Measurements from ENCODE around the gene CCDC102B. TPM values are rescaled to one million over a fixed set of nuclear protein-coding genes. Genes with fewer than 3 reads are reported as not detected.

The CCDC102B gene
- total and polyA plus RNA-seq, 2 of the 8 experiments (the other 6 are each of a cell fraction or from before 2014, with no cell fraction given) = 0.80 to 1.1 TPM

DNA sequence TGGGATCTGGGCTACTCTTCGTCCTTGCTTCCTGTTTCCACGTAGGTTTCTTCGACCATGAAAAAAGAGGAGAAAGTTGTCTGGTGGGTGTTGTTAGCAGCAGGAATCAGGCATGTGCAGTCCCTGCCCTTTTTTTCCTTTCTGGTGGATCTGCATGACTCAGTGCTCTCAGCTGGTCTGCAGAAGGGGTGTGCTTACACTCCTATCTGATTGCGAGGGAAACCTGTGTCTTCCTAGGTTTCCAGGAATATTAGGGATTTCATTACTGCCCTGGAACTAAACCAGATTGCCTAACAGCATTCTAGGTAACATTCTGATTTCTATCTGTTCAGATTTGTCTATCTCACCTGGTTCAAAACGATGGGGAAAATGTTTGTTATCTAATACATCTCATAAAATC, 174.3 kb downstream of the CCDC102B start (continued):
- TF ChIP-seq, protein P1, sequence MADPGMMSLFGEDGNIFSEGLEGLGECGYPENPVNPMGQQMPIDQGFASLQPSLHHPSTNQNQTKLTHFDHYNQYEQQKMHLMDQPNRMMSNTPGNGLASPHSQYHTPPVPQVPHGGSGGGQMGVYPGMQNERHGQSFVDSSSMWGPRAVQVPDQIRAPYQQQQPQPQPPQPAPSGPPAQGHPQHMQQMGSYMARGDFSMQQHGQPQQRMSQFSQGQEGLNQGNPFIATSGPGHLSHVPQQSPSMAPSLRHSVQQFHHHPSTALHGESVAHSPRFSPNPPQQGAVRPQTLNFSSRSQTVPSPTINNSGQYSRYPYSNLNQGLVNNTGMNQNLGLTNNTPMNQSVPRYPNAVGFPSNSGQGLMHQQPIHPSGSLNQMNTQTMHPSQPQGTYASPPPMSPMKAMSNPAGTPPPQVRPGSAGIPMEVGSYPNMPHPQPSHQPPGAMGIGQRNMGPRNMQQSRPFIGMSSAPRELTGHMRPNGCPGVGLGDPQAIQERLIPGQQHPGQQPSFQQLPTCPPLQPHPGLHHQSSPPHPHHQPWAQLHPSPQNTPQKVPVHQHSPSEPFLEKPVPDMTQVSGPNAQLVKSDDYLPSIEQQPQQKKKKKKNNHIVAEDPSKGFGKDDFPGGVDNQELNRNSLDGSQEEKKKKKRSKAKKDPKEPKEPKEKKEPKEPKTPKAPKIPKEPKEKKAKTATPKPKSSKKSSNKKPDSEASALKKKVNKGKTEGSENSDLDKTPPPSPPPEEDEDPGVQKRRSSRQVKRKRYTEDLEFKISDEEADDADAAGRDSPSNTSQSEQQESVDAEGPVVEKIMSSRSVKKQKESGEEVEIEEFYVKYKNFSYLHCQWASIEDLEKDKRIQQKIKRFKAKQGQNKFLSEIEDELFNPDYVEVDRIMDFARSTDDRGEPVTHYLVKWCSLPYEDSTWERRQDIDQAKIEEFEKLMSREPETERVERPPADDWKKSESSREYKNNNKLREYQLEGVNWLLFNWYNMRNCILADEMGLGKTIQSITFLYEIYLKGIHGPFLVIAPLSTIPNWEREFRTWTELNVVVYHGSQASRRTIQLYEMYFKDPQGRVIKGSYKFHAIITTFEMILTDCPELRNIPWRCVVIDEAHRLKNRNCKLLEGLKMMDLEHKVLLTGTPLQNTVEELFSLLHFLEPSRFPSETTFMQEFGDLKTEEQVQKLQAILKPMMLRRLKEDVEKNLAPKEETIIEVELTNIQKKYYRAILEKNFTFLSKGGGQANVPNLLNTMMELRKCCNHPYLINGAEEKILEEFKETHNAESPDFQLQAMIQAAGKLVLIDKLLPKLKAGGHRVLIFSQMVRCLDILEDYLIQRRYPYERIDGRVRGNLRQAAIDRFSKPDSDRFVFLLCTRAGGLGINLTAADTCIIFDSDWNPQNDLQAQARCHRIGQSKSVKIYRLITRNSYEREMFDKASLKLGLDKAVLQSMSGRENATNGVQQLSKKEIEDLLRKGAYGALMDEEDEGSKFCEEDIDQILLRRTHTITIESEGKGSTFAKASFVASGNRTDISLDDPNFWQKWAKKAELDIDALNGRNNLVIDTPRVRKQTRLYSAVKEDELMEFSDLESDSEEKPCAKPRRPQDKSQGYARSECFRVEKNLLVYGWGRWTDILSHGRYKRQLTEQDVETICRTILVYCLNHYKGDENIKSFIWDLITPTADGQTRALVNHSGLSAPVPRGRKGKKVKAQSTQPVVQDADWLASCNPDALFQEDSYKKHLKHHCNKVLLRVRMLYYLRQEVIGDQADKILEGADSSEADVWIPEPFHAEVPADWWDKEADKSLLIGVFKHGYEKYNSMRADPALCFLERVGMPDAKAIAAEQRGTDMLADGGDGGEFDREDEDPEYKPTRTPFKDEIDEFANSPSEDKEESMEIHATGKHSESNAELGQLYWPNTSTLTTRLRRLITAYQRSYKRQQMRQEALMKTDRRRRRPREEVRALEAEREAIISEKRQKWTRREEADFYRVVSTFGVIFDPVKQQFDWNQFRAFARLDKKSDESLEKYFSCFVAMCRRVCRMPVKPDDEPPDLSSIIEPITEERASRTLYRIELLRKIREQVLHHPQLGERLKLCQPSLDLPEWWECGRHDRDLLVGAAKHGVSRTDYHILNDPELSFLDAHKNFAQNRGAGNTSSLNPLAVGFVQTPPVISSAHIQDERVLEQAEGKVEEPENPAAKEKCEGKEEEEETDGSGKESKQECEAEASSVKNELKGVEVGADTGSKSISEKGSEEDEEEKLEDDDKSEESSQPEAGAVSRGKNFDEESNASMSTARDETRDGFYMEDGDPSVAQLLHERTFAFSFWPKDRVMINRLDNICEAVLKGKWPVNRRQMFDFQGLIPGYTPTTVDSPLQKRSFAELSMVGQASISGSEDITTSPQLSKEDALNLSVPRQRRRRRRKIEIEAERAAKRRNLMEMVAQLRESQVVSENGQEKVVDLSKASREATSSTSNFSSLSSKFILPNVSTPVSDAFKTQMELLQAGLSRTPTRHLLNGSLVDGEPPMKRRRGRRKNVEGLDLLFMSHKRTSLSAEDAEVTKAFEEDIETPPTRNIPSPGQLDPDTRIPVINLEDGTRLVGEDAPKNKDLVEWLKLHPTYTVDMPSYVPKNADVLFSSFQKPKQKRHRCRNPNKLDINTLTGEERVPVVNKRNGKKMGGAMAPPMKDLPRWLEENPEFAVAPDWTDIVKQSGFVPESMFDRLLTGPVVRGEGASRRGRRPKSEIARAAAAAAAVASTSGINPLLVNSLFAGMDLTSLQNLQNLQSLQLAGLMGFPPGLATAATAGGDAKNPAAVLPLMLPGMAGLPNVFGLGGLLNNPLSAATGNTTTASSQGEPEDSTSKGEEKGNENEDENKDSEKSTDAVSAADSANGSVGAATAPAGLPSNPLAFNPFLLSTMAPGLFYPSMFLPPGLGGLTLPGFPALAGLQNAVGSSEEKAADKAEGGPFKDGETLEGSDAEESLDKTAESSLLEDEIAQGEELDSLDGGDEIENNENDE (IDR thresholded peaks at IDR 0.05; ENCODE audit: insufficient replicate concordance, low read length) = no peak
- TF ChIP-seq TAF7 (optimal IDR thresholded peaks at IDR 0.05; ENCODE audit: borderline replicate concordance, low read depth, low read length) = no peak
- no peak for TF ChIP-seq CHD2 (IDR thresholded peaks at IDR 0.05; ENCODE audit: low read length)
- no peak for TF ChIP-seq GTF2F1 (IDR thresholded peaks at IDR 0.05; ENCODE audit: borderline replicate concordance, low read depth, low read length)
- TF ChIP-seq FOSL1 (IDR thresholded peaks at IDR 0.05; ENCODE audit: insufficient read depth, low read depth, low read length) = no peak
- TF ChIP-seq NANOG (IDR thresholded peaks at IDR 0.05; ENCODE audit: insufficient read depth, low read depth, low read length, poor library complexity, severe bottlenecking) = no peak
- TF ChIP-seq KDM5A (IDR thresholded peaks at IDR 0.05; ENCODE audit: low read length) = no peak
- TF ChIP-seq, protein P2, sequence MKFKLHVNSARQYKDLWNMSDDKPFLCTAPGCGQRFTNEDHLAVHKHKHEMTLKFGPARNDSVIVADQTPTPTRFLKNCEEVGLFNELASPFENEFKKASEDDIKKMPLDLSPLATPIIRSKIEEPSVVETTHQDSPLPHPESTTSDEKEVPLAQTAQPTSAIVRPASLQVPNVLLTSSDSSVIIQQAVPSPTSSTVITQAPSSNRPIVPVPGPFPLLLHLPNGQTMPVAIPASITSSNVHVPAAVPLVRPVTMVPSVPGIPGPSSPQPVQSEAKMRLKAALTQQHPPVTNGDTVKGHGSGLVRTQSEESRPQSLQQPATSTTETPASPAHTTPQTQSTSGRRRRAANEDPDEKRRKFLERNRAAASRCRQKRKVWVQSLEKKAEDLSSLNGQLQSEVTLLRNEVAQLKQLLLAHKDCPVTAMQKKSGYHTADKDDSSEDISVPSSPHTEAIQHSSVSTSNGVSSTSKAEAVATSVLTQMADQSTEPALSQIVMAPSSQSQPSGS (IDR thresholded peaks at IDR 0.05; ENCODE audit: low read length) = no peak
